Coronary artery (tissue), 2 donors: Measurements from ENCODE around the gene ELFN1.

Experiments used
- DNase-seq: peaks from one replicate; pipeline ENCODE4 v3.0.0-alpha.2; 2017; ENCODE audit warnings: low spot score
- H3K27ac ChIP-seq, 2 donors: fragments of 200-600 bp; sonication (generic); one replicate each; pipeline ENCODE4 v1.5.1; 2016 to 2019
- H3K4me3 ChIP-seq: fragments of 200-600 bp; sonication (generic); 2 replicates; pipeline ENCODE4 v1.5.1; 2016; ENCODE audit warnings: mild to moderate bottlenecking, moderate library complexity
- CTCF ChIP-seq: fragments of 200-600 bp; sonication (generic); IDR thresholded peaks from one replicate; pipeline ENCODE4 v1.5.1; 2019; ENCODE audit warnings: antibody characterized with exemption

ELFN1 gene

GRCh38 chr7:1735806-1736483 is 65.9 kb downstream of the ELFN1 start:
- no peak overlapping the region for H3K27ac ChIP-seq
- no peak overlapping the region for H3K4me3 ChIP-seq
- TF ChIP-seq CTCF: no peak
- DNase-seq: no peak

GRCh38 chr7:1736484-1736817 is 66.4 kb downstream of the ELFN1 start:
- no peak for DNase-seq
- no peak overlapping the region for H3K27ac ChIP-seq
- TF ChIP-seq CTCF: no peak
- H3K4me3 ChIP-seq: no peak overlapping the region

GRCh38 chr7:1736830-1737229 is 66.8 kb downstream of the ELFN1 start:
- TF ChIP-seq CTCF: no peak
- Histone ChIP-seq H3K4me3 (no peak overlapping the region), H3K27ac (no peak overlapping the region)
- no peak for DNase-seq

GRCh38 chr7:1737523-1737922 is 67.4 kb downstream of the ELFN1 start:
- no peak overlapping the region for H3K27ac ChIP-seq
- TF ChIP-seq CTCF: no peak
- no peak overlapping the region for H3K4me3 ChIP-seq
- no peak for DNase-seq

- TF ChIP-seq CTCF: no peak
- no peak for DNase-seq
- Histone ChIP-seq H3K4me3 (no peak overlapping the region), H3K27ac (no peak overlapping the region)
Measured at GRCh38 chr7:1737956-1738355, 67.9 kb downstream of the ELFN1 start.

- DNase-seq: no peak
- H3K4me3 ChIP-seq: no peak overlapping the region
- H3K27ac ChIP-seq: no peak overlapping the region
- no peak for TF ChIP-seq CTCF
Measured at GRCh38 chr7:1738511-1738910, 68.4 kb downstream of the ELFN1 start.

GRCh38 chr7:1738956-1739355 is 68.9 kb downstream of the ELFN1 start:
- Histone ChIP-seq H3K4me3 (no peak overlapping the region), H3K27ac (no peak overlapping the region)
- TF ChIP-seq CTCF: no peak
- no peak for DNase-seq
